ENCODE data around the gene ONECUT3. TPM values are rescaled to one million over a fixed set of nuclear protein-coding genes. Genes with fewer than 3 reads are reported as not detected.

Gene ONECUT3
- total and polyA plus RNA-seq, 2 of the 4 experiments (the other 2 are of a cell fraction): not detected

GRCh38 chr19:1819341-1820255 is 66.3 kb downstream of the ONECUT3 start:
- intact Hi-C loops (cut with micrococcal nuclease): no loop called here

More at GRCh38 chr19:1819341-1820255, 66.3 kb downstream of the ONECUT3 start:
- Histone ChIP-seq H2AFZ (replicated peaks; ENCODE audit: low read length, poor library complexity) (no peak overlapping the region), H3K4me3 (ENCODE audit: insufficient read depth, low read depth, low read length) (no peak overlapping the region), H3K4ac (ENCODE audit: low read depth, low read length) (no peak overlapping the region), H3K27me3 (ENCODE audit: control insufficient read depth, insufficient read depth, low read length) (no peaks in the 10 kb centered on the region), H3K14ac (replicated peaks; ENCODE audit: low read depth, low read length) (no peak overlapping the region), H2BK5ac (ENCODE audit: low read depth, low read length, poor library complexity, severe bottlenecking) (no peak overlapping the region), H3K9ac (ENCODE audit: low read depth, low read length) (no peak overlapping the region), H3K4me2 (ENCODE audit: low read depth, low read length) (no peak overlapping the region), H3K9me3 (ENCODE audit: control insufficient read depth, insufficient read depth, low read length) (no peaks in the 10 kb centered on the region), H4K91ac (ENCODE audit: insufficient read depth, low read depth, low read length) (no peak overlapping the region), H2BK20ac (ENCODE audit: low read depth, low read length) (no peak overlapping the region), H3K79me1 (ENCODE audit: low read depth in 1 of 2, low read length in 2 of 2) (peaks cover 0 to 19% of the 10 kb centered on the region in 2 experiments; a peak in 2 of 4 replicates), H3K18ac (ENCODE audit: low read depth, low read length) (no peak overlapping the region), H3K27ac (ENCODE audit: insufficient read depth, low read length) (no peak overlapping the region), H2BK15ac (ENCODE audit: low read depth, low read length) (no peak overlapping the region), H4K8ac (ENCODE audit: low read depth in 2 of 2, low read length in 2 of 2) (no peak overlapping the region), H3K9me1 (ENCODE audit: insufficient read depth, low read length) (no peaks in the 10 kb centered on the region), H3K36me3 (ENCODE audit: control insufficient read depth, insufficient read depth, low read length) (peaks cover 63% of the 10 kb centered on the region), H3K4me1 (ENCODE audit: control insufficient read depth, insufficient read depth, low read length) (no peaks in the 10 kb centered on the region), H2BK120ac (ENCODE audit: low read depth, low read length) (no peak overlapping the region), H3K23ac (ENCODE audit: low read depth, low read length) (no peak overlapping the region), H2AK9ac (replicated peaks; ENCODE audit: low read depth, low read length, poor library complexity) (no peak overlapping the region), H4K20me1 (ENCODE audit: insufficient read depth, low read length) (no peaks in the 10 kb centered on the region; the same call in 1 of the 2 replicates), H3K56ac (ENCODE audit: extremely low read depth, insufficient read depth, low read length) (no peak overlapping the region), H2AK5ac (ENCODE audit: low read depth, low read length) (no peak overlapping the region), H4K5ac (ENCODE audit: low read depth, low read length) (no peak overlapping the region)
- TF ChIP-seq RAD21 (IDR thresholded peaks at IDR 0.05; ENCODE audit: low read length) (no peak), FOS (IDR thresholded peaks at IDR 0.05; ENCODE audit: low read depth, low read length) (no peak)
- in situ Hi-C loops (cut with MboI; ENCODE audit: low sequenced_read_pairs): no loop called here
- ChIA-PET POLR2A (ENCODE audit: unreplicated experiment) (no interaction called here), CTCF (no interaction called here)
- no TSS peak for BruUV-seq (replicated peaks)
- dilution Hi-C loops (cut with HindIII; ENCODE audit: low sequenced_read_pairs, unreplicated experiment): no loop called here
- no peak for DNase-seq
- ATAC-seq (ENCODE audit: low read depth): no peak
- WGBS, 2 experiments (ENCODE audit: extremely low coverage in 2 of 2, insufficient read length in 1 of 2): 72% methylated on average over 31 of the region's 43 CpGs; no CpG with 5 or more reads in 1 of the 2 experiments
